Fibroblast of lung (primary cell): ENCODE measurements around the gene DPYSL3. TPM values are rescaled to one million over a fixed set of nuclear protein-coding genes. Genes with fewer than 3 reads are reported as not detected.

ENCODE experiments used
- DNase-seq, 2 donors: peaks; one replicate each; pipeline versions ENCODE4 v3.0.0 to v3.0.0-alpha.2; 2010; ENCODE audit warnings: low read depth in 2 of 2
- H2AFZ ChIP-seq: 2 replicates; pipeline ENCODE4 v1.5.1; 2012; ENCODE audit warnings: low read length, control low read depth, inconsistent platforms
- H3K27ac ChIP-seq: 2 replicates; pipeline ENCODE4 v1.5.1; 2011; ENCODE audit warnings: low read length, control low read depth; ENCODE audit not compliant: insufficient read depth
- H3K27me3 ChIP-seq: 2 replicates; pipeline ENCODE4 v1.5.1; 2011; ENCODE audit warnings: mild to moderate bottlenecking, low read length; ENCODE audit not compliant: control insufficient read depth, insufficient read depth
- H3K36me3 ChIP-seq: 2 replicates; pipeline ENCODE4 v1.5.1; 2011; ENCODE audit warnings: low read length; ENCODE audit not compliant: control insufficient read depth, insufficient read depth
- H3K4me1 ChIP-seq: 2 replicates; pipeline ENCODE4 v1.5.1; 2011; ENCODE audit warnings: low read length; ENCODE audit not compliant: control insufficient read depth, insufficient read depth; ENCODE audit errors: extremely low read depth
- H3K4me2 ChIP-seq: 2 replicates; pipeline ENCODE4 v1.5.1; 2011; ENCODE audit warnings: low read length, control low read depth; ENCODE audit not compliant: insufficient read depth; ENCODE audit errors: extremely low read depth
- H3K4me3 ChIP-seq, 4 experiments: fragments of 200-600 bp in 1 of 4; sonication (generic) in 1 of 4; replicated peaks in 1 of 4; 2 replicates each; pipeline ENCODE4 v1.5.1; 2011 to 2016; ENCODE audit warnings: low read length in 4 of 4, low read depth in 3 of 4, mild to moderate bottlenecking in 3 of 4, control low read depth in 2 of 4, inconsistent platforms in 1 of 4, mixed read lengths in 1 of 4; ENCODE audit not compliant: insufficient read depth in 1 of 4; ENCODE audit errors: control extremely low read depth in 1 of 4
- H3K79me2 ChIP-seq: 2 replicates; pipeline ENCODE4 v1.5.1; 2012; ENCODE audit warnings: mild to moderate bottlenecking, low read length, inconsistent platforms; ENCODE audit not compliant: control insufficient read depth, insufficient read depth
- H3K9ac ChIP-seq: 2 replicates; pipeline ENCODE4 v1.5.1; 2011; ENCODE audit warnings: mild to moderate bottlenecking, low read length, control low read depth; ENCODE audit not compliant: insufficient read depth
- H3K9me3 ChIP-seq: 2 replicates; pipeline ENCODE4 v1.5.1; 2012; ENCODE audit warnings: low read depth, low read length; ENCODE audit not compliant: control insufficient read depth, insufficient read depth
- H4K20me1 ChIP-seq: 2 replicates; pipeline ENCODE4 v1.5.1; 2011; ENCODE audit warnings: low read length; ENCODE audit not compliant: control insufficient read depth, insufficient read depth; ENCODE audit errors: extremely low read depth
- EZH2 ChIP-seq: IDR thresholded peaks from 2 replicates; pipeline ENCODE4 v1.5.1; 2012; ENCODE audit warnings: low read length, control low read depth, mild to moderate bottlenecking; ENCODE audit errors: missing control alignments
- polyA plus RNA-seq, 2 donors: library from polyadenylated mRNA; depleted of rRNA in 1 of 2; stranded (reverse) in 1 of 2; unstranded in 1 of 2; fragments of >200 nt; gene quantifications; 2 replicates each; pipeline ENCODE4 v1.2.1, GENCODE V29; 2011 to 2012; ENCODE audit warnings: missing spikeins in 1 of 2
- total RNA-seq: library from RNA; depleted of rRNA; stranded (reverse); fragments of >200 nt; gene quantifications from 2 replicates; pipeline ENCODE4 v1.2.1, GENCODE V29; 2014
- TF ChIP-seq, protein P1 (sequence below), 2 donors: IDR thresholded peaks in 1 of 2; conservative IDR thresholded peaks in 1 of 2; 1 replicate in 1 of 2; 2 replicates in 1 of 2; pipeline ENCODE4 v1.5.1; 2011 to 2012; ENCODE audit warnings: low read length in 2 of 2, control low read depth in 1 of 2, inconsistent platforms in 1 of 2, low read depth in 1 of 2, mild to moderate bottlenecking in 1 of 2

DPYSL3 gene
- total and polyA plus RNA-seq, 2 donors (not counting 1 experiment from before 2014, with no cell fraction given), result 52.4 to 206 TPM

DNA sequence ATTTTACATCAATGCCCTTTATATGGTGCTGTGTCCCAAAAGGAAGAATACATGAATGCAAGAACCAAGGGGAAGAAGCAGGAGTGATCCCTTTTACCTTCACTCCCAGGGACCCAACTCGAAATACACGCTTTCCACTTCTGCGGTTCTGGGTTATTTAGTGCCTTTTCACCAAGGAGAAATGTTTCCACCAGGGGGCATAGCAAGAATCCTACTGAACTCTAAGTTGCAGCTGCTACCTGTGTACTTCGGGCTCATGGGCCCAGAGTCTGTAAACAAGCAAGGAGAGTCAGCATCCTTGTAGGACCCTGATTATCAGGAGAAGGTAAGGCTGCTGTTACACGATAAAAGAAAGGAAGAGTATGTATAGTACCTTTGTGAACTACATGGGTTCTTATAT is 45.7 kb downstream of the DPYSL3 start:
- no peak overlapping the region for H3K4me3 ChIP-seq
- peaks cover 19% of the 10 kb centered on the region for H3K79me2 ChIP-seq
- TF ChIP-seq, protein P1, sequence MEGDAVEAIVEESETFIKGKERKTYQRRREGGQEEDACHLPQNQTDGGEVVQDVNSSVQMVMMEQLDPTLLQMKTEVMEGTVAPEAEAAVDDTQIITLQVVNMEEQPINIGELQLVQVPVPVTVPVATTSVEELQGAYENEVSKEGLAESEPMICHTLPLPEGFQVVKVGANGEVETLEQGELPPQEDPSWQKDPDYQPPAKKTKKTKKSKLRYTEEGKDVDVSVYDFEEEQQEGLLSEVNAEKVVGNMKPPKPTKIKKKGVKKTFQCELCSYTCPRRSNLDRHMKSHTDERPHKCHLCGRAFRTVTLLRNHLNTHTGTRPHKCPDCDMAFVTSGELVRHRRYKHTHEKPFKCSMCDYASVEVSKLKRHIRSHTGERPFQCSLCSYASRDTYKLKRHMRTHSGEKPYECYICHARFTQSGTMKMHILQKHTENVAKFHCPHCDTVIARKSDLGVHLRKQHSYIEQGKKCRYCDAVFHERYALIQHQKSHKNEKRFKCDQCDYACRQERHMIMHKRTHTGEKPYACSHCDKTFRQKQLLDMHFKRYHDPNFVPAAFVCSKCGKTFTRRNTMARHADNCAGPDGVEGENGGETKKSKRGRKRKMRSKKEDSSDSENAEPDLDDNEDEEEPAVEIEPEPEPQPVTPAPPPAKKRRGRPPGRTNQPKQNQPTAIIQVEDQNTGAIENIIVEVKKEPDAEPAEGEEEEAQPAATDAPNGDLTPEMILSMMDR (conservative IDR thresholded peaks at IDR 0.05 in 1 of 2, IDR thresholded peaks at IDR 0.05 in 1 of 2; ENCODE audit: low read depth in 1 of 2, low read length in 2 of 2), result peak; percentile 30 to 56
- no peak for TF ChIP-seq EZH2
- no peaks in the 10 kb centered on the region for H3K36me3 ChIP-seq
- H3K27me3 ChIP-seq, result no peaks in the 10 kb centered on the region
- no peak overlapping the region for H3K27ac ChIP-seq
- no peak overlapping the region for H3K4me2 ChIP-seq
- peak in 1 of 2 donors; percentile 66 for DNase-seq
- H3K9me3 ChIP-seq, result no peaks in the 10 kb centered on the region
- no peak overlapping the region for H2AFZ ChIP-seq
- H3K4me1 ChIP-seq, result no peaks in the 10 kb centered on the region
- H4K20me1 ChIP-seq, result no peaks in the 10 kb centered on the region
- no peak overlapping the region for H3K9ac ChIP-seq

GRCh38 chr5:147461915-147462314 is 48.0 kb downstream of the DPYSL3 start:
- H3K36me3 ChIP-seq, result no peaks in the 10 kb centered on the region
- no peak overlapping the region for H2AFZ ChIP-seq
- no peak overlapping the region for H3K9ac ChIP-seq
- no peaks in the 10 kb centered on the region for H3K27me3 ChIP-seq
- no peak for TF ChIP-seq EZH2
- TF ChIP-seq, protein P1 (conservative IDR thresholded peaks at IDR 0.05 in 1 of 2, IDR thresholded peaks at IDR 0.05 in 1 of 2; ENCODE audit: low read depth in 1 of 2, low read length in 2 of 2), result no peak
- H3K4me3 ChIP-seq, result no peak overlapping the region
- DNase-seq, result peak in 1 of 2 donors; percentile 77
- no peak overlapping the region for H3K4me2 ChIP-seq
- no peak overlapping the region for H3K27ac ChIP-seq
- peaks cover 21% of the 10 kb centered on the region for H3K79me2 ChIP-seq
- no peaks in the 10 kb centered on the region for H3K4me1 ChIP-seq
- no peaks in the 10 kb centered on the region for H3K9me3 ChIP-seq
- no peaks in the 10 kb centered on the region for H4K20me1 ChIP-seq

DNA sequence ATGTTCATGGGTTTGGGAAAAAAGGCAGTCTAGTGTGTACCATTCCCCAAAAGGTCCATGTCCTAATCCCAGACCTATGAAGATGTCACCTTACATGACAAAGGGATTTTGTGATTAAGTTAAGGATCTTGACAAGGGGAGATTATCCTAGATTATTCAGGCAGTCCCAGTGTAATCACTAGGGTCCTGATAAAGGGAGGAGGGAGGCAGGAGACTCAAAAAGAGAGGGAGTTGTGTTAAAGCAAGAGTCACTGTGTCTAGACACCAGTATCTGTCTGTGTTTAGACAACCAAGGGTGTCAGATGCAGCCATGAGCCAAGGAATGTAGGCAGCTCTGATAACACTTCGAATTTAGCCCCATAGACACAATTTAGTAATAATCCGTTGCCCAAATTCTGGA is 49.5 kb downstream of the DPYSL3 start:
- Histone ChIP-seq H3K9me3 (no peaks in the 10 kb centered on the region), H3K4me1 (peaks cover 3% of the 10 kb centered on the region), H2AFZ (no peak overlapping the region), H3K4me2 (no peak overlapping the region), H3K79me2 (peaks cover 23% of the 10 kb centered on the region), H3K9ac (no peak overlapping the region), H3K4me3 (no peak overlapping the region), H3K27ac (no peak overlapping the region), H3K27me3 (no peaks in the 10 kb centered on the region), H3K36me3 (no peaks in the 10 kb centered on the region), H4K20me1 (no peaks in the 10 kb centered on the region)
- DNase-seq, result no peak
- TF ChIP-seq EZH2, result no peak
- TF ChIP-seq, protein P1 (conservative IDR thresholded peaks at IDR 0.05 in 1 of 2, IDR thresholded peaks at IDR 0.05 in 1 of 2; ENCODE audit: low read depth in 1 of 2, low read length in 2 of 2), result no peak
